ENCODE data around the gene COX20. TPM values are rescaled to one million over a fixed set of nuclear protein-coding genes. Genes with fewer than 3 reads are reported as not detected.
"Not testable (repeated sequence)": the region's sequence is repeated elsewhere in the genome, so short reads cannot be mapped to it uniquely, and the experiment has no call there.

Gene COX20, protein sequence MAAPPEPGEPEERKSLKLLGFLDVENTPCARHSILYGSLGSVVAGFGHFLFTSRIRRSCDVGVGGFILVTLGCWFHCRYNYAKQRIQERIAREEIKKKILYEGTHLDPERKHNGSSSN
- 100 to 1,000 TPM in 1 of 12 donors, 10 to 100 TPM in 10, not detected in 1; 45.7 to 109 (median 52.6) TPM for polyA plus RNA-seq (ENCODE audit: insufficient read length in 12 of 12)
- long read RNA-seq, donor 1, transcript COX20-204 (3 exons, 2,616 nt): minor isoform, 8 of 638 reads
- long read RNA-seq, donor 1, transcript COX20-203 (4 exons, 2,631 nt): major isoform, 53 of 638 reads
- long read RNA-seq, donor 1, transcript COX20-202 (3 exons, 1,005 nt): minor isoform, 28 of 638 reads
- long read RNA-seq, donor 1, partial matches to known transcripts: 517 of 638 reads
- long read RNA-seq, donor 1, other reads (novel, unspliced or antisense): 30 of 638 reads
- long read RNA-seq, donor 2, transcript COX20-204 (3 exons, 2,616 nt): minor isoform, 5 of 84 reads
- long read RNA-seq, donor 2, transcript COX20-202 (3 exons, 1,005 nt): major isoform, 40 of 84 reads
- long read RNA-seq, donor 2, transcript COX20-203 (4 exons, 2,631 nt): minor isoform, 32 of 84 reads
- long read RNA-seq, donor 2, partial matches to known transcripts: 7 of 84 reads
- long read RNA-seq, donor 2, other reads (novel, unspliced or antisense): 0 of 84 reads
- long read RNA-seq, donor 3, transcript COX20-204 (3 exons, 2,616 nt): minor isoform, 6 of 40 reads
- long read RNA-seq, donor 3, transcript COX20-203 (4 exons, 2,631 nt): minor isoform, 14 of 40 reads
- long read RNA-seq, donor 3, transcript COX20-202 (3 exons, 1,005 nt): major isoform, 19 of 40 reads
- long read RNA-seq, donor 3, partial matches to known transcripts: 0 of 40 reads
- long read RNA-seq, donor 3, other reads (novel, unspliced or antisense): 0 of 40 reads
- long read RNA-seq, donor 4, transcript COX20-203 (4 exons, 2,631 nt): major isoform, 18 of 36 reads
- long read RNA-seq, donor 4, transcript COX20-202 (3 exons, 1,005 nt): minor isoform, 10 of 36 reads
- long read RNA-seq, donor 4, partial matches to known transcripts: 6 of 36 reads
- long read RNA-seq, donor 4, other reads (novel, unspliced or antisense): 0 of 36 reads
- long read RNA-seq, donor 5, transcript COX20-203 (4 exons, 2,631 nt): minor isoform, 24 of 679 reads
- long read RNA-seq, donor 5, transcript COX20-202 (3 exons, 1,005 nt): major isoform, 38 of 679 reads
- long read RNA-seq, donor 5, transcript COX20-204 (3 exons, 2,616 nt): minor isoform, 5 of 679 reads
- long read RNA-seq, donor 5, partial matches to known transcripts: 560 of 679 reads
- long read RNA-seq, donor 5, other reads (novel, unspliced or antisense): 52 of 679 reads
- long read RNA-seq, donor 6, transcript COX20-202 (3 exons, 1,005 nt): major isoform, 20 of 154 reads
- long read RNA-seq, donor 6, partial matches to known transcripts: 122 of 154 reads
- long read RNA-seq, donor 6, other reads (novel, unspliced or antisense): 6 of 154 reads
- long read RNA-seq, donor 7, transcript COX20-203 (4 exons, 2,631 nt): minor isoform, 10 of 29 reads
- long read RNA-seq, donor 7, transcript COX20-202 (3 exons, 1,005 nt): major isoform, 17 of 29 reads
- long read RNA-seq, donor 7, partial matches to known transcripts: 0 of 29 reads
- long read RNA-seq, donor 7, other reads (novel, unspliced or antisense): 0 of 29 reads
- long read RNA-seq, donor 8, transcript COX20-203 (4 exons, 2,631 nt): major isoform, 27 of 309 reads
- long read RNA-seq, donor 8, transcript COX20-202 (3 exons, 1,005 nt): minor isoform, 20 of 309 reads
- long read RNA-seq, donor 8, partial matches to known transcripts: 259 of 309 reads
- long read RNA-seq, donor 8, other reads (novel, unspliced or antisense): 0 of 309 reads
- long read RNA-seq, donor 9, transcript COX20-203 (4 exons, 2,631 nt): minor isoform, 8 of 23 reads
- long read RNA-seq, donor 9, transcript COX20-202 (3 exons, 1,005 nt): major isoform, 15 of 23 reads
- long read RNA-seq, donor 9, partial matches to known transcripts: 0 of 23 reads
- long read RNA-seq, donor 9, other reads (novel, unspliced or antisense): 0 of 23 reads
- long read RNA-seq, donor 10, transcript COX20-202 (3 exons, 1,005 nt): major isoform, 28 of 215 reads
- long read RNA-seq, donor 10, transcript COX20-203 (4 exons, 2,631 nt): minor isoform, 17 of 215 reads
- long read RNA-seq, donor 10, partial matches to known transcripts: 123 of 215 reads
- long read RNA-seq, donor 10, other reads (novel, unspliced or antisense): 45 of 215 reads
- long read RNA-seq, donor 11, transcript COX20-203 (4 exons, 2,631 nt): minor isoform, 23 of 320 reads
- long read RNA-seq, donor 11, transcript COX20-202 (3 exons, 1,005 nt): major isoform, 28 of 320 reads
- long read RNA-seq, donor 11, partial matches to known transcripts: 242 of 320 reads
- long read RNA-seq, donor 11, other reads (novel, unspliced or antisense): 26 of 320 reads

DNA sequence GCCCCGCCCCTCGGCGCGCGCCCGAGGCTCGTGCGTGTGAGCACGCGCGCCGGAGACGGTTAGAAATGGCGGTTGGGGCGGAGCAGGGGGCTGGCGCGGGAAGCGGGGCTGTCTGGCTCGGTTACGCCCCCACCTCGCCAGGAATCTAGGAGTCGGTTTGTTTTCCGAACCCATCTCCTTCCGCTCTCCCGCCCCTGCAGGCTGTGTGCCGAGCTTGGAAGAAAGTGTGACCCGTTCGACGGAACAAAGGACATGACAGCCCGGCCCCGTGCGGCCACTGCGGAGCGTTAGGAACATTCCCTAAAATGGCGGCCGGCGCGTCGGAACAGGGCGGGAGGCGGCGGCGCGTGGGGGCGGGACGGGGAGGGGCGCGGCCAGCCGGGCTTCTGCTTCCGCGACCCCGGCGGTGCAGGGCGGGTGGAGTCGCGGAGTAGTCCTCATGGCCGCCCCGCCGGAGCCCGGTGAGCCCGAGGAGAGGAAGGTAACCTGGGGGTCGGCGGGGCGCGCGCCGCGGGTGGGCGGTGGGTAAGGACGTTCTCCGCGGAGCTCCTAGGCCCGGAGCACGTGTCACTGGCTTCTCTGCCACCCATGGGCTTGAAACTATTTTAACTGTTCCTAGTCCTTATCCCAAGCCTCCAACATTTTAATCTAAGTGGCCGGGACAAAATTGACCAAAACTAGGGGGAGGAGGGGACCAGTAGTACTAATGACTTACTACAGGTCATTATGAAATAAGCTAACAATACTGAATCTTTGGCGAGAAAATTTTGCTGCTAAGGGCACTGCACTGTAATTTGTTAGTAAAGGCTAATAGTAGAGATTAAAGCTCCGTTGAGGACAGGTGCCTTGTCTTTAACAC, at the start of gene COX20:
TSS of gene COX20 (plus strand) at position 383 of the 859 bp plus-strand sequence. CDS start at position 440, 57 bp downstream.
- DNase-seq: peak; percentile 96

GRCh38 chr1:244788493-244789275, 46.8 kb upstream of the COX20 start:
- no peak for DNase-seq

DNA sequence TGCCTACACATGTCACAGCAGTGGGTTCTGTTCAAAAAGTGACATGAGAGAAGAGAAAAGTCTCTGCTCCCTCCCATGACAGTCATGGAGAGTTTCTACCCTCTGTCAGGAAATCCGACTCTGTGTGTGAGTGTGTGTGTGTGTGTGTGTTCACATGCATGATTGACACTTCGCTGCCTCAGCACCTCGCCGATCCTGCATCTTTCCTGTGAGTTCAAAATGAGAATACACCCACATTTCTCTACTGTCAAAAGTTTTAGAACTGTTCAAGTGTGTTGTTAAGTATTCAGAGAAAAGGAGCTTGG, 46.2 kb upstream of the COX20 start:
- DNase-seq: no peak

DNA sequence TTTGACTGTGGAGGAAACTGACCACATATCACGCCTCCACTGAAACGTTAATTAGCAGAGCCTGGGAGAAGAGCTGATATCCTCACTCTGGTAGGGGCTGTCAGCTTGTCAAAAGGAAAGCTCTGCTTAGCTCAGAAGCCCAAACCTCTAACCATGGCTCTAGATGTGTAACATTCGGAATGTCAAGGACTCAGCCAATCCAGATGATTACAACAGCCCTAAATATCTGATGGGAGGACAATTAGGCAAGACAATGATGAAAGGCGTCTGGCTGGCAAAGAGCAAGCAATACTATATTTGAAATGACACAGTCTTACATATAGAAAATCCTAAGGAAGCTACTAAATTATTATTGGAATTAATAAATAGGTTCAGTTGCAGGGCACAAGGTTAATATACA, 45.7 kb upstream of the COX20 start:
- no peak for DNase-seq

GRCh38 chr1:244791061-244791460, 44.4 kb upstream of the COX20 start:
- no peak for DNase-seq

DNA sequence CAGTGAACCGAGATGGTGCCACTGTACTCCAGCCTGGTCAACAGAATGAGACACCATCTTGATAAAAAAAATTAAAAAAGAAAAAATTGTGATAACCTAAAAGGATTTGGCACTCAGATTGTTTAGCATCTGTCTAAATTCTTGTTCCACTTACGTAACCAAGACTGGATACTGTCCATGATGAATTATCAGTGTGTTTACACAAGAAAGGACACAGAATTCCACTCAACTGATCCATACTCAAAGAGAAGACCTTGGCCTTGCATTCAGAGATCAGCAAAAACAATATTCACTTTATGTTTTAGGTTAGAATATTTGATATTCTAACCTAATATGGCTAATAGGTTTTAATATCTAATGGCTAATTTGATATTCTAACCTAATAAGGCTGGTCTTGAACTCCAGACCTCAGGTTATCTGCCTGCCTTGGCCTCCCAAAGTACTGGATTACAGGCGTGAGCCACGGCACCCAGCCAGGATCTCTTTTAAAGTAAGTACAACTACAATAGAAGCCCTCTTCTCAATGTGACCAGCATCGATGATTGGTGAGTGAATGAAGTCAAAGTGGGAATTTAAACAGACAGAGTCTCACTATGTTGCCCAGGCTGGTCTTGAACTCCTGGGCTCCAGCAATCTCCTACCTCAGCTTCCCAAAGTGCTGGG, 43.1 kb upstream of the COX20 start:
- DNase-seq: no peak

GRCh38 chr1:244794071-244794470, 41.4 kb upstream of the COX20 start:
- no peak for DNase-seq

DNA sequence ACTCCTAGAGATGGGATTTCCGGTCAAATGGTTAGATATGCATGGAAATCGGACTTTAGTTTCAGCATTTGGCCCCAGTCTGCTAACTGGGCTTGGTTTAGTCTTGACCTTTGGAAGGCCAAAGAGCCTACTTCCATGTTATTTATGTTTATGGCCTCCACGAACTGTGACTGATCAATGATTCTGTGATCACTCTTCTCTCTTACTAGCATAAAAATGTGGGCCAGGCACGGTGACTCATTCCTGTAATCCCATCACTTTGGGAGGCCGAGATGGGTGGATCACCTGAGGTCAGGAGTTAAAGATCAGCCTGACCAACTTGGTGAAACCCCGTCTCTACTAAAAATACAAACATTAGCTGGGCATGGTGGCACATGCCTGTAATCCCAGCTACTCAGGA, 40.9 kb upstream of the COX20 start:
- not testable (repeated sequence) for DNase-seq

- peak; percentile 78 for DNase-seq
Observed at GRCh38 chr1:244796719-244797406, 38.6 kb upstream of the COX20 start.

GRCh38 chr1:244800821-244801220, 34.6 kb upstream of the COX20 start:
- DNase-seq: no peak

- DNase-seq: no peak
Observed at GRCh38 chr1:244801246-244801645, 34.2 kb upstream of the COX20 start.

DNA sequence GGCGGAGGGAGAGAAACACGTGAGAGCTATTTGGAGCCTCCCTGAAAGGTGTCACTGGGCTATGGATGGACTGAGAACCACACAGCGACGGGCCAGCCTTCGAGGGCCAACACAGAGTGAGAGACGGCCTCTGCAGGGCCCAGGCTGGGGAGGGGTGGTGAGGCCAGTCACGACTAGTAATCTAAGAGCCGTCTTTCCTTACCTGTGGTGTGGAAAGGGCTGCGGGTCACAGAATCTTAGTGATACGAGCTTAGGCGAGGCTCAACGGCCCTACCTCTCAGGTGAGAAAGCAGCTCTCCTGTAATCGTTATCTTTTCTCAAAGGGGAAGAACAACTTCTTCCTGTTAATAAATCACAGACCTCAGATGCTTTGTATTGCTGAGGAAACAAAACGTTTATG, 33.4 kb upstream of the COX20 start:
- DNase-seq: no peak

DNA sequence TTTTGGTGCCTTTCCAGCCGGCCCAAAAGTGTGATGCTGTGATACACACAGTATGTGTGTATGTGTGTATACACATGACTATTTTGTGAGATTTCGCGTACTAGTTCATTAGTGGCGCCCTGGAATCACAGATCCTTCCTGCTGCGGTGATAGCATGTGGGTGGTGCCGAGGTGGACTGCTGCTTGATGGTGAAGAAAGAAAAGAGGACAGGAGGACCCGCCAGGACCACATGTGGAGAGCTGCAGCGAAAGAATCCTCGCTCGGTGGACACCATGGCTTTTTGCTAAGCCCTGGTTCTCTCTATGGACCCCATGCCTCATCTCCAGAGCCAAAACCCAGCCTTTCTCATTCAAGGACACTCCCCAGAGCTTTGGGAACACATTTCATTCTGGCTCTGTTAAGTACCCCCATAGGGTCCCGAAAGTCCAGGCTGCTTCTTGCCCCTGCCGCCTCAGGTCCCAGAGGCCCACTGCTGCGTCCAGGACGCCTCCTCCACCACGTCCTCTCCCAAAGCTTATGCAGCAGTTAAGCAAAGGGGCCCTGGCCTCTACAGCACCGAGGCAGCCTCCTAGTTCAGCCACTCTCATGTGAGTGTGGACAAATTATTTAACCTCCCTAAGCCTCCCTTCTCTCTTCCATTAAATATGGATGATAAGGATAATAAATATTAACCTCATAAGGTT, 32.8 kb upstream of the COX20 start:
- no peak for DNase-seq

GRCh38 chr1:244804841-244805240, 30.6 kb upstream of the COX20 start:
- DNase-seq: no peak

DNA sequence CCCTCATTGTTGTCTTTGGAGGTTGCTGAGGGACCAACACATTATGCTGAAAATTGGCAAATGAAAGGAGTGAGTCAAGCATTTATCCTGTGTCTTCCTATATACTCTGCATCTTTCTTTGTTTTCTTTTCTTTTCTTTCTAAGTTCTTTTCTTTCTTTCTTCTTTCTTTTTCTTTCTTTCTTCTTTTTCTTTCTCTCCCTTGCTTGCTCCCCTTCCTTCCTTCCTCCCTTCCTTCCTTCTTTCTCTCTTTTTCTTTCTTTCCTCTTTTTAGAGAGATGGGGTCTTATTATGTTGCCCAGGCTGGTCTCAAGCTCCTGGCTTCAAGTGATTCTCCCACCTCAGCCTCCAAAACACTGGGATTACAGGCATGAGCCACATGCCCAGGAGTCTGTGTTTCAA, 28.3 kb upstream of the COX20 start:
- DNase-seq: no peak

DNA sequence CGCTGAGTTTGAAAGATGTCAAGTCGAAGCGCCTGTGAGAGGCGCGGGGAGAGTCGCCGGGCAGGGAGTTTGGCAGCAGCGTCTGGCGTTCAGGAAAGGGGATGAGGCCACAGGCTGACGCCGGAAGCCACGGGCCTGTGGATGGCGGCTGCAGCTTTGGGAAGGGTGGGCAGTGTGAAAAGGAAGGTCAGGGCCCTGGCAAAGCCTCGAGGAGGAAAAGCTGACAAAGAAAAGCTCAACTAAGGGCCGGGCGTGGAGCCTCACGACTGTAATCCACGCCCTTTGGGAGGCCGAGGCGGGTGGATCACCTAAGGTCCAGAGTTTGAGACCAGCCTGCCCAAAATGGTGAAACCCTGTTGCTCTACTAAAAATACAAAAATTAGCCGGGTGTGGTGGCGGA, 25.2 kb upstream of the COX20 start:
- DNase-seq: no peak

All from muscle of arm (tissue), 14 donors.